GM12878 (cell line): Measurements from ENCODE around the gene H19.

Source experiments
- JUNB ChIP-seq: IDR thresholded peaks from 2 replicates; pipeline ENCODE4 v1.6.1; 2016; ENCODE audit warnings: antibody characterized with exemption, mild to moderate bottlenecking
- POLR2AphosphoS2 ChIP-seq: IDR thresholded peaks from 2 replicates; pipeline ENCODE4 v1.6.1; 2011; ENCODE audit warnings: low read depth, mild to moderate bottlenecking, low read length, improper control_type of control experiment, moderate library complexity
- TF ChIP-seq, protein P1 (sequence below): IDR thresholded peaks from 2 replicates; pipeline ENCODE4 v1.6.1; 2011; ENCODE audit warnings: low read depth, low read length, improper control_type of control experiment, borderline replicate concordance

DNA sequence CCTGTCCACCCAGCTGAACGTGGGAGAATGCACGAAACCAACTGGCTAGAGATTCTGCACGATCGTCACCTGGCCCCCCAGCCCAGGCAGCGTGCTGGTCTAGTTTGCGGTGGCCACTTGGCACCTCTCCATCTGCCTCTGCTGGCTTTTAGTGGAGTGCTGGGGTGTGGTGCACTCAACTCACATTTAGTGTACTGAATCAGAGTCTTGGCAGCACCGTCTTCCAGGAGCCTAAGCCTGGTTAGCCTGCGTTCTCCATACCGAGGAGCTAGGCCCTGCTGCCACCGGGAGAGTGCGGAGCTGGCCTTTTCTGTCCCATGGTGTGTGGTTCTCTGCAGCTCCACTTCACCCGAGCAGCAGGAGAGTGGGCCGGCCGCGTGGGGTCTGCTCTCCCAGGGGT, 47.7 kb downstream of the H19 start:
- no peak for TF ChIP-seq JUNB
- TF ChIP-seq, protein P1, sequence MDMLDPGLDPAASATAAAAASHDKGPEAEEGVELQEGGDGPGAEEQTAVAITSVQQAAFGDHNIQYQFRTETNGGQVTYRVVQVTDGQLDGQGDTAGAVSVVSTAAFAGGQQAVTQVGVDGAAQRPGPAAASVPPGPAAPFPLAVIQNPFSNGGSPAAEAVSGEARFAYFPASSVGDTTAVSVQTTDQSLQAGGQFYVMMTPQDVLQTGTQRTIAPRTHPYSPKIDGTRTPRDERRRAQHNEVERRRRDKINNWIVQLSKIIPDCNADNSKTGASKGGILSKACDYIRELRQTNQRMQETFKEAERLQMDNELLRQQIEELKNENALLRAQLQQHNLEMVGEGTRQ: no peak
- no peak for TF ChIP-seq POLR2AphosphoS2
